Body of pancreas (tissue), 4 donors: Measurements from ENCODE around the gene KIF26A.

Experiments
- CTCF ChIP-seq, 7 experiments: fragments of 450-650 bp in 4 of 7; fragments of 200-600 bp in 3 of 7; sonication (generic) in 3 of 7; IDR thresholded peaks; one replicate each; pipeline ENCODE4 v1.5.1; 2016 to 2019; ENCODE audit warnings: antibody characterized with exemption in 7 of 7
- POLR2A ChIP-seq, 3 donors: fragments of 450-650 bp; IDR thresholded peaks; one replicate each; pipeline ENCODE4 v1.6.1; 2016; ENCODE audit warnings: antibody characterized with exemption in 3 of 3, mild to moderate bottlenecking in 2 of 3

GRCh38 chr14:104176611-104177010, 38.2 kb downstream of the KIF26A start:
- no peak for TF ChIP-seq CTCF (IDR thresholded peaks at IDR 0.05)
- no peak for TF ChIP-seq POLR2A (IDR thresholded peaks at IDR 0.05)
